ENCODE measurements around the gene EFCAB14. TPM values are rescaled to one million over a fixed set of nuclear protein-coding genes. Genes with fewer than 3 reads are reported as not detected.

The EFCAB14 gene
- total and polyA plus RNA-seq, 9 of the 15 experiments (the other 6 are each of a cell fraction or from before 2014, with no cell fraction given) = 7.3 to 49.0 (median 37.3) TPM

GRCh38 chr1:46724991-46725735 lies 6.2 kb upstream of the EFCAB14 start (continued):
- TF ChIP-seq SLC30A9 (CRISPR knock-in tag; IDR thresholded peaks at IDR 0.05) (no peak), CUX1 (CRISPR knock-in tag; IDR thresholded peaks at IDR 0.05) (no peak), SMC3 (conservative IDR thresholded peaks at IDR 0.05; ENCODE audit: insufficient read depth, low read depth, low read length) (peak; percentile 91), PML (IDR thresholded peaks at IDR 0.05; ENCODE audit: low read length) (no peak), ZNF57 (CRISPR knock-in tag; IDR thresholded peaks at IDR 0.05) (no peak), FOXA3 (CRISPR knock-in tag; conservative IDR thresholded peaks at IDR 0.05 in 1 of 2, IDR thresholded peaks at IDR 0.05 in 1 of 2) (no peak), ILK (tag; IDR thresholded peaks at IDR 0.05; ENCODE audit: borderline replicate concordance, low read depth) (no peak), CC2D1A (IDR thresholded peaks at IDR 0.05) (peak; percentile 90), TCFL5 (CRISPR knock-in tag; conservative IDR thresholded peaks at IDR 0.05) (no peak), U2AF1 (optimal IDR thresholded peaks at IDR 0.05; ENCODE audit: low read depth, low read length) (no peak), ZKSCAN8 (CRISPR knock-in tag; IDR thresholded peaks at IDR 0.05) (no peak), CREBBP (IDR thresholded peaks at IDR 0.05; ENCODE audit: low read depth, low read length) (no peak), PHF20 (IDR thresholded peaks at IDR 0.05; ENCODE audit: partially characterized antibody) (no peak)
- TF ChIP-seq, protein P1, sequence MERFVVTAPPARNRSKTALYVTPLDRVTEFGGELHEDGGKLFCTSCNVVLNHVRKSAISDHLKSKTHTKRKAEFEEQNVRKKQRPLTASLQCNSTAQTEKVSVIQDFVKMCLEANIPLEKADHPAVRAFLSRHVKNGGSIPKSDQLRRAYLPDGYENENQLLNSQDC (CRISPR knock-in tag; IDR thresholded peaks at IDR 0.05) = no peak

Data from K562 (cell line).